HEK293T (cell line): ENCODE data around the gene DDX21.

ENCODE experiments used
- ARNT ChIP-seq: fragments of 450-650 bp; IDR thresholded peaks from 2 replicates; pipeline ENCODE4 v1.6.1; 2017; ENCODE audit warnings: mild to moderate bottlenecking
- CTBP1 ChIP-seq: fragments of 450-650 bp; IDR thresholded peaks from 2 replicates; pipeline ENCODE4 v1.6.1; 2016; ENCODE audit warnings: borderline replicate concordance
- TARDBP ChIP-seq: fragments of 450-650 bp; IDR thresholded peaks from 2 replicates; pipeline ENCODE4 v1.6.1; 2016
- ZNF384 ChIP-seq: fragments of 450-650 bp; IDR thresholded peaks from 2 replicates; pipeline ENCODE4 v1.6.1; 2016
- TF ChIP-seq, protein P1 (sequence below): fragments of 450-650 bp; IDR thresholded peaks from 2 replicates; pipeline ENCODE4 v1.6.1; 2016

DNA sequence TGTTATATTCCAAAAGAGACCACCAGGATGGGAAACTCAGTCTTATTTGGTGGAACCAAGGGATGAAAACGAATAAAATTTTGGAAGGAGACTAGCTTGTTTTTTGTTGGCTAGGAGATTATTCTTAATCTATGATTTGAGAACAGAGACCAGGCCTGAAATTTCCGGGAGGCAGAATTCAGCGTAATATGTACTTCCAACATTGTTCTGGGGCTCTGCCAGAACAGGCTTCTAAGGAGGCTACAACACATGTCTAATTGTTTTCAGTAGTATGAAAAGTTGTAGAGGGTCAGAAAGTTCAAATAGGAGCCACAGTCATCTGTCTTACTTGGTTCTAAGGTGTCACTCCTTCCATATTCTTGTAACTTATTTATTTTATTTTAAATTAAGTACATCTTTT lies 1.7 kb downstream of the DDX21 start:
- no peak for TF ChIP-seq TARDBP
- TF ChIP-seq CTBP1 = no peak
- TF ChIP-seq, protein P1, sequence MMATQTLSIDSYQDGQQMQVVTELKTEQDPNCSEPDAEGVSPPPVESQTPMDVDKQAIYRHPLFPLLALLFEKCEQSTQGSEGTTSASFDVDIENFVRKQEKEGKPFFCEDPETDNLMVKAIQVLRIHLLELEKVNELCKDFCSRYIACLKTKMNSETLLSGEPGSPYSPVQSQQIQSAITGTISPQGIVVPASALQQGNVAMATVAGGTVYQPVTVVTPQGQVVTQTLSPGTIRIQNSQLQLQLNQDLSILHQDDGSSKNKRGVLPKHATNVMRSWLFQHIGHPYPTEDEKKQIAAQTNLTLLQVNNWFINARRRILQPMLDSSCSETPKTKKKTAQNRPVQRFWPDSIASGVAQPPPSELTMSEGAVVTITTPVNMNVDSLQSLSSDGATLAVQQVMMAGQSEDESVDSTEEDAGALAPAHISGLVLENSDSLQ = no peak
- TF ChIP-seq ARNT = no peak
- no peak for TF ChIP-seq ZNF384
